ENCODE results near the gene WDR54.

DNA sequence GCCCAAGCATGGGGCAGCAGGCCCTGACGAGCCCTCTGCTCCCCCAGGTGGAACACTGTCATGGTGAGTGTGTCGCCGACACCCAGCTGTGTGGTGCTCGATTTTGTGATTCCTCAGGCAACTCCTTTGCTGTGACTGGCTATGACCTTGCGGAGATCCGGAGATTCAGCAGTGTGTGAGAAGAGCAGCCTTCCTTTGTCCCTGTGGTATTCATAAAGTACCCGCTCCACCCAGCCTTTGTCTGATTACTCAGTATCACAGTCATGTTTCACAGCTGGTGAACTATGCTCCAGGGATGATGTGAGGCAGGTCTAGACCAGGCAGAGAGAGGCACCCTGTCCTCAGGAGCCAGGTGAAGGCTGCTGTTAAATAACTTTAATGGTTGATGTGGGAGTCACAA lies 4.0 kb downstream of the WDR54 start:
- TF ChIP-seq, protein P1, sequence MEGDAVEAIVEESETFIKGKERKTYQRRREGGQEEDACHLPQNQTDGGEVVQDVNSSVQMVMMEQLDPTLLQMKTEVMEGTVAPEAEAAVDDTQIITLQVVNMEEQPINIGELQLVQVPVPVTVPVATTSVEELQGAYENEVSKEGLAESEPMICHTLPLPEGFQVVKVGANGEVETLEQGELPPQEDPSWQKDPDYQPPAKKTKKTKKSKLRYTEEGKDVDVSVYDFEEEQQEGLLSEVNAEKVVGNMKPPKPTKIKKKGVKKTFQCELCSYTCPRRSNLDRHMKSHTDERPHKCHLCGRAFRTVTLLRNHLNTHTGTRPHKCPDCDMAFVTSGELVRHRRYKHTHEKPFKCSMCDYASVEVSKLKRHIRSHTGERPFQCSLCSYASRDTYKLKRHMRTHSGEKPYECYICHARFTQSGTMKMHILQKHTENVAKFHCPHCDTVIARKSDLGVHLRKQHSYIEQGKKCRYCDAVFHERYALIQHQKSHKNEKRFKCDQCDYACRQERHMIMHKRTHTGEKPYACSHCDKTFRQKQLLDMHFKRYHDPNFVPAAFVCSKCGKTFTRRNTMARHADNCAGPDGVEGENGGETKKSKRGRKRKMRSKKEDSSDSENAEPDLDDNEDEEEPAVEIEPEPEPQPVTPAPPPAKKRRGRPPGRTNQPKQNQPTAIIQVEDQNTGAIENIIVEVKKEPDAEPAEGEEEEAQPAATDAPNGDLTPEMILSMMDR (conservative IDR thresholded peaks at IDR 0.05), result no peak
- TF ChIP-seq ZFX (IDR thresholded peaks at IDR 0.05), result no peak

Data from C4-2B (cell line).